PC-3 (cell line): Measurements from ENCODE around the gene DCAF6.

ENCODE experiments used
- EZH2 ChIP-seq: fragments of 300-600 bp; sonication (generic); IDR thresholded peaks from one replicate; pipeline ENCODE4 v1.6.1; 2017; ENCODE audit warnings: antibody characterized with exemption, mild to moderate bottlenecking, low read length; ENCODE audit not compliant: unreplicated experiment
- EZH2phosphoT487 ChIP-seq: fragments of 300-600 bp; sonication (generic); IDR thresholded peaks from 2 replicates; pipeline ENCODE4 v1.6.1; 2018; ENCODE audit warnings: mild to moderate bottlenecking, antibody characterized with exemption, low read length, borderline replicate concordance
- TF ChIP-seq, protein P1 (sequence below): fragments of 300-600 bp; sonication (generic); conservative IDR thresholded peaks from 2 replicates; pipeline ENCODE4 v1.5.1; 2017; ENCODE audit warnings: antibody characterized with exemption, low read depth, mild to moderate bottlenecking, low read length

DNA sequence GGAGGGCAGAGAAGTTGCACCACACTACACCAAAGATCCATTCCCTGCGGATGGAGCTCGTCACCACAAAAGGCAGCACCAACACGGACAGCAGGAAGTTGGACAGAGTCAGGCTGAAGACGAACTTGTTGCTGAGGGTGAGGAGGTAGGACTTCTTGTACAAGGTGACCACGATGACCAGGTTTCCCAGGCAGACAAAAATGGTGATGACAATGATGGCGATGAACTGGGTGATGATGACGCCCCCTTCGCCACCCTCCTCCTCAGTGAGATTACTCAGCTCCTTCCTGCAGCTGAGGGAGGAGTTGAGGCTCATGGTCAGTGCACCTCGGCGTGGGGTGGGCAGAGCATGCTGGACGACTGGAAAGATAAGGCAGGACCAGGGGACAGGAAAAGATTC, 168.1 kb downstream of the DCAF6 start:
- TF ChIP-seq, protein P1, sequence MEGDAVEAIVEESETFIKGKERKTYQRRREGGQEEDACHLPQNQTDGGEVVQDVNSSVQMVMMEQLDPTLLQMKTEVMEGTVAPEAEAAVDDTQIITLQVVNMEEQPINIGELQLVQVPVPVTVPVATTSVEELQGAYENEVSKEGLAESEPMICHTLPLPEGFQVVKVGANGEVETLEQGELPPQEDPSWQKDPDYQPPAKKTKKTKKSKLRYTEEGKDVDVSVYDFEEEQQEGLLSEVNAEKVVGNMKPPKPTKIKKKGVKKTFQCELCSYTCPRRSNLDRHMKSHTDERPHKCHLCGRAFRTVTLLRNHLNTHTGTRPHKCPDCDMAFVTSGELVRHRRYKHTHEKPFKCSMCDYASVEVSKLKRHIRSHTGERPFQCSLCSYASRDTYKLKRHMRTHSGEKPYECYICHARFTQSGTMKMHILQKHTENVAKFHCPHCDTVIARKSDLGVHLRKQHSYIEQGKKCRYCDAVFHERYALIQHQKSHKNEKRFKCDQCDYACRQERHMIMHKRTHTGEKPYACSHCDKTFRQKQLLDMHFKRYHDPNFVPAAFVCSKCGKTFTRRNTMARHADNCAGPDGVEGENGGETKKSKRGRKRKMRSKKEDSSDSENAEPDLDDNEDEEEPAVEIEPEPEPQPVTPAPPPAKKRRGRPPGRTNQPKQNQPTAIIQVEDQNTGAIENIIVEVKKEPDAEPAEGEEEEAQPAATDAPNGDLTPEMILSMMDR: no peak
- TF ChIP-seq EZH2: no peak
- no peak for TF ChIP-seq EZH2phosphoT487
